ENCODE measurements around the gene CCNH. TPM values are rescaled to one million over a fixed set of nuclear protein-coding genes. Genes with fewer than 3 reads are reported as not detected.

CCNH gene
- 45.8 and 47.1 TPM in 2 replicates for total RNA-seq

GRCh38 chr5:87412630-87413342 is at the start of gene CCNH:
Gene CCNH, minus strand, starts transcription at chr5:87412930. Its CDS starts 136 bp downstream, at chr5:87412794.

Other genes with a start within 250 kb of the CCNH start
- 23.7 and 46.3 TPM in 2 replicates for gene RASA1, start 145.0 kb downstream of the CCNH start, total RNA-seq

All from tracheal epithelial cell (primary cell).